Stimulated activated naive CD8-positive, alpha-beta T cell treated with anti-CD3 and anti-CD28 coated beads, Interleukin-15, Interleukin-2, amounts not matched to agents 100 U/mL and 50 U/mL, for 24 hours (primary cell): ENCODE data around the gene RAB26.
A peak's percentile ranks its signal among the peaks of the same experiment; 100 is the strongest.

Experiments used
- ATAC-seq: fragments of 150-1000 bp; cut with Tn5 transposase; one replicate; pipeline ENCODE4 v1.10.0; 2021
- DNase-seq: peaks from one replicate; pipeline ENCODE4 v3.0.0; 2021

RAB26 gene

GRCh38 chr16:2142942-2143877, 5.2 kb upstream of the RAB26 start:
- peak; percentile 22 for ATAC-seq

GRCh38 chr16:2143878-2144485, 4.4 kb upstream of the RAB26 start:
- no peak for ATAC-seq
- no peak for DNase-seq

More at GRCh38 chr16:2142942-2143877, 5.2 kb upstream of the RAB26 start:
- no peak for DNase-seq

GRCh38 chr16:2145843-2146242, 2.6 kb upstream of the RAB26 start:
- DNase-seq (no peak), ATAC-seq (no peak)

- DNase-seq (no peak), ATAC-seq (no peak)
Measured at GRCh38 chr16:2147378-2147777, 1.0 kb upstream of the RAB26 start.

GRCh38 chr16:2148714-2149629, 547 bp downstream of the RAB26 start:
- ATAC-seq: peak; percentile 8
- DNase-seq: peak; percentile 61

- peak; percentile 53 for DNase-seq
- ATAC-seq: peak; percentile 2
Measured at GRCh38 chr16:2149630-2150417, 1.4 kb downstream of the RAB26 start.

GRCh38 chr16:2150418-2151187, 2.2 kb downstream of the RAB26 start:
- DNase-seq (peak; percentile 57), ATAC-seq (no peak)

GRCh38 chr16:2151188-2152091, 3.0 kb downstream of the RAB26 start:
- DNase-seq: peak; percentile 32

GRCh38 chr16:2152695-2153506, 4.5 kb downstream of the RAB26 start:
- peak; percentile 53 for DNase-seq
- no peak for ATAC-seq

More at GRCh38 chr16:2151188-2152091, 3.0 kb downstream of the RAB26 start:
- ATAC-seq: no peak

GRCh38 chr16:2154533-2155090, 6.2 kb downstream of the RAB26 start:
- DNase-seq (peak; percentile 37), ATAC-seq (no peak)

- peak; percentile 92 for ATAC-seq
- peak; percentile 96 for DNase-seq
Measured at GRCh38 chr16:2155091-2155950, 6.9 kb downstream of the RAB26 start, which contains the start of gene TRAF7. Gene TRAF7 (plus strand): TSS chr16:2155782. CDS start chr16:2163921, 8,139 bp downstream.

GRCh38 chr16:2155977-2156848, 7.8 kb downstream of the RAB26 start:
- ATAC-seq (no peak), DNase-seq (peak; percentile 34)

GRCh38 chr16:2156849-2157224, 8.4 kb downstream of the RAB26 start:
- DNase-seq: no peak
- no peak for ATAC-seq

GRCh38 chr16:2157480-2158261, 9.2 kb downstream of the RAB26 start:
- DNase-seq (no peak), ATAC-seq (no peak)

GRCh38 chr16:2158262-2158638, 9.8 kb downstream of the RAB26 start:
- DNase-seq: no peak
- no peak for ATAC-seq
